Measurements from ENCODE around the gene ANXA3.

Gene ANXA3

GRCh38 chr4:78553529-78554060 is 2.0 kb downstream of the ANXA3 start:
- no peak overlapping the region for H3K4me3 ChIP-seq (ENCODE audit: low read length)
- DNase-seq (ENCODE audit: low read depth), result no peak
- TF ChIP-seq CTCF (conservative IDR thresholded peaks at IDR 0.05; ENCODE audit: low read length), result no peak

GRCh38 chr4:78556665-78557064 is 5.1 kb downstream of the ANXA3 start:
- no peak for TF ChIP-seq CTCF (conservative IDR thresholded peaks at IDR 0.05; ENCODE audit: low read length)
- H3K4me3 ChIP-seq (ENCODE audit: low read length), result no peak overlapping the region
- no peak for DNase-seq (ENCODE audit: low read depth)

- no peak for DNase-seq (ENCODE audit: low read depth)
- TF ChIP-seq CTCF (conservative IDR thresholded peaks at IDR 0.05; ENCODE audit: low read length), result no peak
- no peak overlapping the region for H3K4me3 ChIP-seq (ENCODE audit: low read length)
These were observed 6.3 kb downstream of the ANXA3 start for GRCh38 chr4:78557841-78558240.

GRCh38 chr4:78558410-78558809 is 6.8 kb downstream of the ANXA3 start:
- peak; percentile 13 for DNase-seq (ENCODE audit: low read depth)
- H3K4me3 ChIP-seq (ENCODE audit: low read length), result no peak overlapping the region
- TF ChIP-seq CTCF (conservative IDR thresholded peaks at IDR 0.05; ENCODE audit: low read length), result no peak

GRCh38 chr4:78560296-78560963 is 8.9 kb downstream of the ANXA3 start:
- TF ChIP-seq CTCF (conservative IDR thresholded peaks at IDR 0.05; ENCODE audit: low read length), result no peak
- DNase-seq (ENCODE audit: low read depth), result peak; percentile 78
- no peak overlapping the region for H3K4me3 ChIP-seq (ENCODE audit: low read length)

GRCh38 chr4:78561677-78562076 is 10.1 kb downstream of the ANXA3 start:
- H3K4me3 ChIP-seq (ENCODE audit: low read length), result no peak overlapping the region
- peak; percentile 40 for DNase-seq (ENCODE audit: low read depth)
- no peak for TF ChIP-seq CTCF (conservative IDR thresholded peaks at IDR 0.05; ENCODE audit: low read length)

- no peak overlapping the region for H3K4me3 ChIP-seq (ENCODE audit: low read length)
- DNase-seq (ENCODE audit: low read depth), result no peak
- no peak for TF ChIP-seq CTCF (conservative IDR thresholded peaks at IDR 0.05; ENCODE audit: low read length)
These were observed 11.1 kb downstream of the ANXA3 start for GRCh38 chr4:78562687-78563086.

All from AG10803 (cell line).